ENCODE measurements around the gene ZNF716.

- TF ChIP-seq TARDBP (IDR thresholded peaks at IDR 0.05): no peak
- TF ChIP-seq ELF4 (IDR thresholded peaks at IDR 0.05): no peak
- TF ChIP-seq PKNOX1 (IDR thresholded peaks at IDR 0.05): no peak
Measured at GRCh38 chr7:57496395-57496794, 46.4 kb downstream of the ZNF716 start.
